PFSK-1 (cell line): ENCODE measurements around the gene MEGF6.

Source experiments
- FOXP2 ChIP-seq: optimal IDR thresholded peaks from 2 replicates; pipeline ENCODE3; 2011; ENCODE audit warnings: borderline replicate concordance, control low read depth, inconsistent platforms; ENCODE audit not compliant: insufficient read depth; ENCODE audit errors: extremely low read length, extremely low read depth
- POLR2AphosphoS5 ChIP-seq: IDR thresholded peaks from 2 replicates; pipeline ENCODE4 v1.6.1; 2012; ENCODE audit warnings: low read depth, mild to moderate bottlenecking, control low read depth, low read length, moderate library complexity
- TAF1 ChIP-seq: IDR thresholded peaks from 2 replicates; pipeline ENCODE4 v1.6.1; 2012; ENCODE audit warnings: low read length, control low read depth, borderline replicate concordance; ENCODE audit not compliant: insufficient read depth
- TF ChIP-seq, protein P1 (sequence below), 2 experiments: IDR thresholded peaks; 2 replicates each; pipeline versions ENCODE4 v1.6.1 to v1.8.0; 2011 to 2012; ENCODE audit warnings: low read depth in 2 of 2, low read length in 2 of 2, control low read depth in 1 of 2, inconsistent platforms in 1 of 2, mild to moderate bottlenecking in 1 of 2, moderate library complexity in 1 of 2; ENCODE audit not compliant: insufficient read depth in 1 of 2

- TF ChIP-seq POLR2AphosphoS5: no peak
- no peak for TF ChIP-seq FOXP2
- TF ChIP-seq, protein P1, sequence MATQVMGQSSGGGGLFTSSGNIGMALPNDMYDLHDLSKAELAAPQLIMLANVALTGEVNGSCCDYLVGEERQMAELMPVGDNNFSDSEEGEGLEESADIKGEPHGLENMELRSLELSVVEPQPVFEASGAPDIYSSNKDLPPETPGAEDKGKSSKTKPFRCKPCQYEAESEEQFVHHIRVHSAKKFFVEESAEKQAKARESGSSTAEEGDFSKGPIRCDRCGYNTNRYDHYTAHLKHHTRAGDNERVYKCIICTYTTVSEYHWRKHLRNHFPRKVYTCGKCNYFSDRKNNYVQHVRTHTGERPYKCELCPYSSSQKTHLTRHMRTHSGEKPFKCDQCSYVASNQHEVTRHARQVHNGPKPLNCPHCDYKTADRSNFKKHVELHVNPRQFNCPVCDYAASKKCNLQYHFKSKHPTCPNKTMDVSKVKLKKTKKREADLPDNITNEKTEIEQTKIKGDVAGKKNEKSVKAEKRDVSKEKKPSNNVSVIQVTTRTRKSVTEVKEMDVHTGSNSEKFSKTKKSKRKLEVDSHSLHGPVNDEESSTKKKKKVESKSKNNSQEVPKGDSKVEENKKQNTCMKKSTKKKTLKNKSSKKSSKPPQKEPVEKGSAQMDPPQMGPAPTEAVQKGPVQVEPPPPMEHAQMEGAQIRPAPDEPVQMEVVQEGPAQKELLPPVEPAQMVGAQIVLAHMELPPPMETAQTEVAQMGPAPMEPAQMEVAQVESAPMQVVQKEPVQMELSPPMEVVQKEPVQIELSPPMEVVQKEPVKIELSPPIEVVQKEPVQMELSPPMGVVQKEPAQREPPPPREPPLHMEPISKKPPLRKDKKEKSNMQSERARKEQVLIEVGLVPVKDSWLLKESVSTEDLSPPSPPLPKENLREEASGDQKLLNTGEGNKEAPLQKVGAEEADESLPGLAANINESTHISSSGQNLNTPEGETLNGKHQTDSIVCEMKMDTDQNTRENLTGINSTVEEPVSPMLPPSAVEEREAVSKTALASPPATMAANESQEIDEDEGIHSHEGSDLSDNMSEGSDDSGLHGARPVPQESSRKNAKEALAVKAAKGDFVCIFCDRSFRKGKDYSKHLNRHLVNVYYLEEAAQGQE (IDR thresholded peaks at IDR 0.05; ENCODE audit: insufficient read depth in 1 of 2, low read depth in 2 of 2, low read length in 2 of 2): no peak
- no peak for TF ChIP-seq TAF1
Measured at GRCh38 chr1:3477241-3477995, 133.9 kb downstream of the MEGF6 start.
